Dermis microvascular lymphatic vessel endothelial cell (primary cell): ENCODE data around the gene NUP133. TPM values are rescaled to one million over a fixed set of nuclear protein-coding genes. Genes with fewer than 3 reads are reported as not detected.
"Not testable (repeated sequence)": the region's sequence is repeated elsewhere in the genome, so short reads cannot be mapped to it uniquely, and the experiment has no call there.

ENCODE experiments used
- DNase-seq, 2 donors: peaks; one replicate each; pipeline versions ENCODE4 v3.0.0 to v3.0.0-alpha.2; 2010; ENCODE audit warnings: low read depth in 2 of 2
- total RNA-seq: library from RNA; depleted of rRNA; stranded (reverse); fragments of >200 nt; gene quantifications from 2 replicates; pipeline ENCODE4 v1.2.1, GENCODE V29; 2014

The NUP133 gene
- total RNA-seq, 1 donor from 2014 or later, result 31.6 TPM

GRCh38 chr1:229509576-229509975 is 1.4 kb upstream of the NUP133 start:
- no peak for DNase-seq

- DNase-seq, result no peak
Measured at GRCh38 chr1:229508823-229509337, 739 bp upstream of the NUP133 start.

- DNase-seq, result no peak
Measured at GRCh38 chr1:229507502-229507901, 639 bp downstream of the NUP133 start.

GRCh38 chr1:229506633-229507032 is 1.5 kb downstream of the NUP133 start:
- DNase-seq, result no peak

GRCh38 chr1:229495782-229496181 is 12.4 kb downstream of the NUP133 start:
- DNase-seq, result no peak

- no peak for DNase-seq
Measured at GRCh38 chr1:229487181-229487580, 21.0 kb downstream of the NUP133 start.

- no peak for DNase-seq
Measured at GRCh38 chr1:229485318-229485717, 22.8 kb downstream of the NUP133 start.

- DNase-seq, result no peak
Measured at GRCh38 chr1:229482511-229482910, 25.6 kb downstream of the NUP133 start.

GRCh38 chr1:229480495-229480894 is 27.6 kb downstream of the NUP133 start:
- DNase-seq, result no peak

- DNase-seq, result peak in 1 of 2 donors; percentile 3
Measured at GRCh38 chr1:229479660-229480399, 28.3 kb downstream of the NUP133 start.

- no peak for DNase-seq
Measured at GRCh38 chr1:229478852-229479251, 29.3 kb downstream of the NUP133 start.

- DNase-seq, result not testable (repeated sequence)
Measured at GRCh38 chr1:229475859-229476258, 32.3 kb downstream of the NUP133 start.

GRCh38 chr1:229474509-229474908 is 33.6 kb downstream of the NUP133 start:
- DNase-seq, result no peak

- DNase-seq, result no peak
Measured at GRCh38 chr1:229471175-229471574, 37.0 kb downstream of the NUP133 start.

GRCh38 chr1:229470406-229471043 is 37.6 kb downstream of the NUP133 start:
- DNase-seq, result no peak

GRCh38 chr1:229466887-229467286 is 41.3 kb downstream of the NUP133 start:
- no peak for DNase-seq

- DNase-seq, result no peak
Measured at GRCh38 chr1:229464672-229465071, 43.5 kb downstream of the NUP133 start.

- DNase-seq, result no peak
Measured at GRCh38 chr1:229461032-229461668, 47.0 kb downstream of the NUP133 start.

- DNase-seq, result no peak
Measured at GRCh38 chr1:229459815-229460214, 48.3 kb downstream of the NUP133 start.

- DNase-seq, result no peak
Measured at GRCh38 chr1:229457436-229457835, 50.7 kb downstream of the NUP133 start.

GRCh38 chr1:229456016-229456415 is 52.1 kb downstream of the NUP133 start:
- no peak for DNase-seq

GRCh38 chr1:229454056-229454455 is 54.1 kb downstream of the NUP133 start:
- DNase-seq, result peak in 1 of 2 donors; percentile 6
